Measurements from ENCODE around the gene KRT77.

DNA sequence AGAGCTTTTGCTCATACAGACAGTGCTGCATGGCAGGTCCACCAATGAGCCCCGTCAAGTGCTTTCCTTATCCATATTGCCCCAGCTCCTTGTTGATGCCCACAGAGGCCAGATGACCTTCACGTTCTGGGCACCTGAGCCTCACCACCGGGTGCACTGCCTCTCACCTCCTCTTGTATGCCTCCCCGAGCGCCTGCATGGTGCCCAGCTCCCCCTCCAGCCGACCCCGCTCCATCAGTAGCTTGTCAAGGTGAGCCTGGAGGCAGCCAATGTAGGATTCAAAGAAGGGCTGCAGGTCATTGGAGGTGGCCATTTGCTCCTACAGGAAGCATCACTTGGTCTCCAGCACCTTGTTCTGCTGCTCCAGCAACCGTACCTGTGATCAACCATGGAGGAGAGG is 31.8 kb upstream of the KRT77 start:
- TF ChIP-seq EP300 (IDR thresholded peaks at IDR 0.05) (no peak), POLR2AphosphoS5 (IDR thresholded peaks at IDR 0.05) (no peak), POLR2A (IDR thresholded peaks at IDR 0.05) (no peak)
- TF ChIP-seq, protein P1, sequence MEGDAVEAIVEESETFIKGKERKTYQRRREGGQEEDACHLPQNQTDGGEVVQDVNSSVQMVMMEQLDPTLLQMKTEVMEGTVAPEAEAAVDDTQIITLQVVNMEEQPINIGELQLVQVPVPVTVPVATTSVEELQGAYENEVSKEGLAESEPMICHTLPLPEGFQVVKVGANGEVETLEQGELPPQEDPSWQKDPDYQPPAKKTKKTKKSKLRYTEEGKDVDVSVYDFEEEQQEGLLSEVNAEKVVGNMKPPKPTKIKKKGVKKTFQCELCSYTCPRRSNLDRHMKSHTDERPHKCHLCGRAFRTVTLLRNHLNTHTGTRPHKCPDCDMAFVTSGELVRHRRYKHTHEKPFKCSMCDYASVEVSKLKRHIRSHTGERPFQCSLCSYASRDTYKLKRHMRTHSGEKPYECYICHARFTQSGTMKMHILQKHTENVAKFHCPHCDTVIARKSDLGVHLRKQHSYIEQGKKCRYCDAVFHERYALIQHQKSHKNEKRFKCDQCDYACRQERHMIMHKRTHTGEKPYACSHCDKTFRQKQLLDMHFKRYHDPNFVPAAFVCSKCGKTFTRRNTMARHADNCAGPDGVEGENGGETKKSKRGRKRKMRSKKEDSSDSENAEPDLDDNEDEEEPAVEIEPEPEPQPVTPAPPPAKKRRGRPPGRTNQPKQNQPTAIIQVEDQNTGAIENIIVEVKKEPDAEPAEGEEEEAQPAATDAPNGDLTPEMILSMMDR (IDR thresholded peaks at IDR 0.05) = no peak

Measured in stomach (tissue), 4 donors.